HEK293T (cell line): ENCODE measurements around the gene VPS41.

Experiments used
- CTCF ChIA-PET: fragments of 350-600 bp; formaldehyde crosslinking; extraction: SDS; loops from one replicate; lab custom pipeline; 2021; ENCODE audit warnings: antibody characterized with exemption, inconsistent platforms; lab: Yijun Ruan, JAX
- POLR2A ChIA-PET: fragments of 350-600 bp; formaldehyde crosslinking; extraction: SDS; loops from one replicate; lab custom pipeline; 2020; ENCODE audit warnings: antibody characterized with exemption, inconsistent platforms; lab: Yijun Ruan, JAX
- DNase-seq: peaks from one replicate; pipeline ENCODE4 v3.0.0; 2012; ENCODE audit warnings: mixed read lengths; ENCODE audit errors: extremely low spot score
- ARNT ChIP-seq: fragments of 450-650 bp; IDR thresholded peaks from 2 replicates; pipeline ENCODE4 v1.6.1; 2017; ENCODE audit warnings: mild to moderate bottlenecking
- BHLHE40 ChIP-seq: fragments of 450-650 bp; IDR thresholded peaks from 2 replicates; pipeline ENCODE4 v1.6.1; 2016; ENCODE audit warnings: mild to moderate bottlenecking, moderate library complexity, borderline replicate concordance
- CTBP1 ChIP-seq: fragments of 450-650 bp; IDR thresholded peaks from 2 replicates; pipeline ENCODE4 v1.6.1; 2016; ENCODE audit warnings: borderline replicate concordance
- ELF4 ChIP-seq: fragments of 450-650 bp; IDR thresholded peaks from 2 replicates; pipeline ENCODE4 v1.6.1; 2017; ENCODE audit warnings: antibody characterized with exemption
- FOXA1 ChIP-seq: fragments of 450-650 bp; IDR thresholded peaks from 2 replicates; pipeline ENCODE4 v1.6.1; 2016; ENCODE audit warnings: mild to moderate bottlenecking
- FOXK2 ChIP-seq: fragments of 450-650 bp; IDR thresholded peaks from 2 replicates; pipeline ENCODE4 v1.6.1; 2016; ENCODE audit warnings: mild to moderate bottlenecking
- FOXM1 ChIP-seq: fragments of 450-650 bp; IDR thresholded peaks from 2 replicates; pipeline ENCODE4 v1.6.1; 2017; ENCODE audit warnings: mild to moderate bottlenecking, borderline replicate concordance
- HDGF ChIP-seq: fragments of 450-650 bp; IDR thresholded peaks from 2 replicates; pipeline ENCODE4 v1.6.1; 2017; ENCODE audit warnings: antibody characterized with exemption, borderline replicate concordance
- L3MBTL2 ChIP-seq: fragments of 450-650 bp; conservative IDR thresholded peaks from 2 replicates; pipeline ENCODE4 v1.6.1; 2016; ENCODE audit warnings: mild to moderate bottlenecking
- LEF1 ChIP-seq: fragments of 450-650 bp; IDR thresholded peaks from 2 replicates; pipeline ENCODE4 v1.6.1; 2017; ENCODE audit warnings: mild to moderate bottlenecking, borderline replicate concordance
- NFRKB ChIP-seq: fragments of 450-650 bp; IDR thresholded peaks from 2 replicates; pipeline ENCODE4 v1.6.1; 2016; ENCODE audit warnings: mild to moderate bottlenecking, moderate library complexity
- PKNOX1 ChIP-seq: fragments of 450-650 bp; IDR thresholded peaks from 2 replicates; pipeline ENCODE4 v1.6.1; 2016
- SP1 ChIP-seq: fragments of 450-650 bp; IDR thresholded peaks from 2 replicates; pipeline ENCODE4 v1.6.1; 2017
- SUZ12 ChIP-seq: fragments of 450-650 bp; IDR thresholded peaks from 2 replicates; pipeline ENCODE4 v1.6.1; 2016; ENCODE audit warnings: mild to moderate bottlenecking
- TARDBP ChIP-seq: fragments of 450-650 bp; IDR thresholded peaks from 2 replicates; pipeline ENCODE4 v1.6.1; 2016
- ZNF384 ChIP-seq: fragments of 450-650 bp; IDR thresholded peaks from 2 replicates; pipeline ENCODE4 v1.6.1; 2016

The VPS41 gene

GRCh38 chr7:38903057-38903456, 5.9 kb downstream of the VPS41 start:
- ChIA-PET CTCF (no interaction called here), POLR2A (no interaction called here)
- DNase-seq, result no peak
- TF ChIP-seq BHLHE40, result no peak
- no peak for TF ChIP-seq ELF4
- no peak for TF ChIP-seq PKNOX1
- TF ChIP-seq FOXM1, result no peak
- no peak for TF ChIP-seq L3MBTL2
- no peak for TF ChIP-seq SP1
- no peak for TF ChIP-seq FOXK2
- TF ChIP-seq HDGF, result no peak
- no peak for TF ChIP-seq LEF1
- TF ChIP-seq ZNF384, result no peak
- no peak for TF ChIP-seq FOXA1
- no peak for TF ChIP-seq SUZ12
- TF ChIP-seq NFRKB, result no peak
- TF ChIP-seq TARDBP, result no peak
- no peak for TF ChIP-seq ARNT
- no peak for TF ChIP-seq CTBP1

GRCh38 chr7:38902449-38902848, 6.5 kb downstream of the VPS41 start:
- ChIA-PET POLR2A (no interaction called here), CTCF (no interaction called here)
- no peak for TF ChIP-seq HDGF
- DNase-seq, result no peak

- ChIA-PET CTCF (no interaction called here), POLR2A (no interaction called here)
- TF ChIP-seq FOXM1, result no peak
- TF ChIP-seq CTBP1, result no peak
- no peak for TF ChIP-seq NFRKB
- TF ChIP-seq SP1, result no peak
- no peak for TF ChIP-seq TARDBP
- no peak for TF ChIP-seq FOXK2
- TF ChIP-seq L3MBTL2, result no peak
- TF ChIP-seq BHLHE40, result no peak
- TF ChIP-seq ZNF384, result no peak
- no peak for TF ChIP-seq HDGF
- no peak for TF ChIP-seq SUZ12
- no peak for TF ChIP-seq FOXA1
- no peak for TF ChIP-seq ELF4
- TF ChIP-seq PKNOX1, result no peak
- TF ChIP-seq ARNT, result no peak
- no peak for TF ChIP-seq LEF1
- DNase-seq, result no peak
These were observed 15.9 kb downstream of the VPS41 start for GRCh38 chr7:38893061-38893460.

GRCh38 chr7:38890597-38890996, 18.4 kb downstream of the VPS41 start:
- POLR2A ChIA-PET, result no interaction called here
- DNase-seq, result no peak
- CTCF ChIA-PET, result no interaction called here
- no peak for TF ChIP-seq CTBP1
- no peak for TF ChIP-seq TARDBP
- TF ChIP-seq FOXA1, result no peak

GRCh38 chr7:38889872-38890432, 19.0 kb downstream of the VPS41 start:
- CTCF ChIA-PET, result interaction anchor here (0.6 kb wide), 1 partner anchor 20 kb away, joined by 3 read pairs; no protein-coding TSS in a partner anchor
- POLR2A ChIA-PET, result no interaction called here
- no peak for DNase-seq
- TF ChIP-seq PKNOX1 (no peak), ARNT (no peak)

GRCh38 chr7:38889079-38889478, 19.9 kb downstream of the VPS41 start:
- no peak for TF ChIP-seq BHLHE40
- TF ChIP-seq CTBP1, result no peak
- no peak for TF ChIP-seq LEF1
- POLR2A ChIA-PET, result no interaction called here
- CTCF ChIA-PET, result interaction anchor here (0.6 kb wide), 1 partner anchor 20 kb away, joined by 3 read pairs; no protein-coding TSS in a partner anchor
- DNase-seq, result no peak

- no peak for DNase-seq
- ChIA-PET CTCF (no interaction called here), POLR2A (no interaction called here)
- TF ChIP-seq NFRKB, result no peak
- TF ChIP-seq ARNT, result no peak
- TF ChIP-seq L3MBTL2, result no peak
- TF ChIP-seq ELF4, result no peak
- no peak for TF ChIP-seq ZNF384
- no peak for TF ChIP-seq FOXM1
- no peak for TF ChIP-seq PKNOX1
- TF ChIP-seq SP1, result no peak
- no peak for TF ChIP-seq LEF1
- no peak for TF ChIP-seq FOXK2
These were observed 22.7 kb downstream of the VPS41 start for GRCh38 chr7:38886265-38886664.
